CD1c-positive myeloid dendritic cell (primary cell): Measurements from ENCODE around the gene HBB.
"Not testable (repeated sequence)": the region's sequence is repeated elsewhere in the genome, so short reads cannot be mapped to it uniquely, and the experiment has no call there.

Experiments
- DNase-seq: peaks from one replicate; pipeline ENCODE4 v3.0.0-alpha.2; 2016; ENCODE audit errors: extremely low spot score

The HBB gene

GRCh38 chr11:5226732-5227310 is at the start of gene HBB:
TSS of gene HBB (minus strand) at chr11:5227071. CDS start at chr11:5227021, 50 bp downstream.
- no peak for DNase-seq

DNA sequence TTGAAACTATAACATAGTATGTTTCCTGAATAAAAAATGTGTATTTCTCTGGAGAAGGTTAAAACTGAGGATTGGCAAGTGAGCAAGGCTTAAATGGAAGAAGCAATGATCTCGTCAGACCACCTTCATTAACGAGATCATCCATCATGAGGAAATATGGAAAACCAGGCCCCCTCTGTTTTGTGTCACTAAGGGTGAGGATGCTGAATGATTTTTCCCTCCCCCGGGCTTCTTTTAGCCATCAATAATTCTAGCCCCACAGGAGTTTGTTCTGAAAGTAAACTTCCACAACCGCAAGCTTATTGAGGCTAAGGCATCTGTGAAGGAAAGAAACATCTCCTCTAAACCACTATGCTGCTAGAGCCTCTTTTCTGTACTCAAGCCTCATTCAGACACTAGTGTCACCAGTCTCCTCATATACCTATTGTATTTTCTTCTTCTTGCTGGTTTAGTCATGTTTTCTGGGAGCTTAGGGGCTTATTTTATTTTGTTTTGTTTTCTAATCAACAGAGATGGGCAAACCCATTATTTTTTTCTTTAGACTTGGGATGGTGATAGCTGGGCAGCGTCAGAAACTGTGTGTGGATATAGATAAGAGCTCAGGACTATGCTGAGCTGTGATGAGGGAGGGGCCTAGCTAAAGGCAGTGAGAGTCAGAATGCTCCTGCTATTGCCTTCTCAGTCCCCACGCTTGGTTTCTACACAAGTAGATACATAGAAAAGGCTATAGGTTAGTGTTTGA is 48.7 kb upstream of the HBB start:
- DNase-seq, result no peak

GRCh38 chr11:5274395-5274794 is 47.5 kb upstream of the HBB start:
- DNase-seq, result no peak

GRCh38 chr11:5272395-5273017 is 45.6 kb upstream of the HBB start:
- DNase-seq, result no peak

- DNase-seq, result no peak
These were observed 42.9 kb upstream of the HBB start, which contains the start of gene HBE1 for GRCh38 chr11:5269715-5270147. TSS of gene HBE1 (minus strand) at chr11:5269945. CDS start at chr11:5269890, 55 bp downstream.

DNA sequence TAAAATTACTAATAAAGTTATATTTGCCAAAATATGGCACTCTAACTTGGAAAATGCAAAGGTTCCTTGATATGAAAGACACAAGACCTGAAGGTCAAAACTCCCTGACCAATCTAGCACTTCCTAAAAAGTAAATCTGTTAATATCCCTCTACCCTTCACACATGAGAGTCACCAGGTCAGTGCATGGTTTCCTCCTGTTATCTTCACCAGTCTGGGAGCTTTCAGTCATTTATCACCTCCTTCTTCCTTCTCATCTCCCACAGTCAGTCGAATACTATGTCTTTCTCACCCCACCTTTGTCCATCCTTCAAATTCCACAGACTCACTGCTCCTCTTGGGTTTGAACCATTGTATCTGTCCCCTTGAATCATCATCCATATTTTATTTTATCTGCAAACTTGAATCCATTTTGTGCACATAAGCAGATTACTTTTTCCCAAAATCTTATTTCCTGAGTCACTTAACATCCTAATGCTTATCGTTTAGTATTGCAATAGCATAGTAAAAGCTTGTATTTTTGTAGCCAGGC is 40.2 kb upstream of the HBB start:
- no peak for DNase-seq

DNA sequence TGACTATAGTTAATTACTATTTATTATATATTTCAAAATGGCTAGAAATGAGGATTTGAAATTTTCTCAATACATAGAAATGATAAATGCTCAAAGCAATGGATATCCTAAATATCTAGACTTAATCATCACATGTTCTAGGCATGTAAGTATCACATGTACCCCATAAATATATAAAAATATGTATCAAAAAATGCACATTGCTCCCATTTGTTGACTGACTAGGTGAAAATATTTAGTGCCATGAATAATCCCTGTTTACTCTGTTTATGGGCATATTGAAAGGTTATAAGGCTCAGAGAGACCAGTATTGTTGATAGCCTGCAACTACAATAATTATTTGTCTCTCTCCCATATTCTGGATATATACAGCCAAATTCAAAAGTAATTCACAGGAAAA is 39.7 kb upstream of the HBB start:
- no peak for DNase-seq

DNA sequence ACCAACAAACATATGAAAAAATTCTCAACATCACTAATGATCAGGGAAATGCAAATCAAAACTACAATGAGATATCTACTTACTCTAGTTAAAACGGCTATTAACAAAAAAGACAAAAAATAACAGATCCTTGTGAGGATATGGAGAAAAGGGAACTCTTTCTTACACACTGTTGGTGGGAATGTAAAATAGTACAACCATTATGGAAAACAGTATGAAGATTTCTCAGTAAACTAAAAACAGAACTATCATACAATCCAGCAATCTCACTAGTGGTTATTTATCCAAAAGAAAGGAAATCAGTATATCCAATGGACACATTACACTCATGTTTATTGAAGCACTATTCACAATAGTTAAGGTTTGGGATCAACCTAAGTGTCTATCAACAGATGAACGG is 39.0 kb upstream of the HBB start:
- no peak for DNase-seq

- DNase-seq, result no peak
These were observed 31.8 kb upstream of the HBB start for GRCh38 chr11:5258543-5259262.

GRCh38 chr11:5257296-5257695 is 30.4 kb upstream of the HBB start:
- no peak for DNase-seq

DNA sequence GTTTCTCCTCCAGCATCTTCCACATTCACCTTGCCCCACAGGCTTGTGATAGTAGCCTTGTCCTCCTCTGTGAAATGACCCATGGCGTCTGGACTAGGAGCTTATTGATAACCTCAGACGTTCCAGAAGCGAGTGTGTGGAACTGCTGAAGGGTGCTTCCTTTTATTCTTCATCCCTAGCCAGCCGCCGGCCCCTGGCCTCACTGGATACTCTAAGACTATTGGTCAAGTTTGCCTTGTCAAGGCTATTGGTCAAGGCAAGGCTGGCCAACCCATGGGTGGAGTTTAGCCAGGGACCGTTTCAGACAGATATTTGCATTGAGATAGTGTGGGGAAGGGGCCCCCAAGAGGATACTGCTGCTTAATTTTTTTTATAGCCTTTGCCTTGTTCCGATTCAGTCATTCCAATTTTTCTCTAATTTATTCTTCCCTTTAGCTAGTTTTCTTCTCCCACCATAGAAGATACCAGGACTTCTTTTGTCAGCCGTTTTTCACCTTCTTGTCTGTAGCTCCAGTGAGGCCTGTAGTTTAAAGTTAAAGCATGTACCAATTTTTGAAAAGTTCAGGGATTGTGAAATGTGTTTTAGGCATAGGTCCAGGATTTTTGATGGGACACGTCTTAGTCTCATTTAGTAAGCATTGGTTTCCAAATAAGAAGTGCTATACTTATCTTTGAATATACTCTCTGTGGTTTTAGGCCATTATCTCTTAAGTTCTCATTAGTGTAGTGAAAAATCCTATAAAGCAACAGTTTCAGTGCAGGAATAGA is 28.0 kb upstream of the HBB start, which contains the start of gene HBG2:
HBG2 (minus strand) TSS at position 136 of the 768 bp plus-strand sequence; CDS start at position 83, 53 bp downstream.
- not testable (repeated sequence) for DNase-seq

DNA sequence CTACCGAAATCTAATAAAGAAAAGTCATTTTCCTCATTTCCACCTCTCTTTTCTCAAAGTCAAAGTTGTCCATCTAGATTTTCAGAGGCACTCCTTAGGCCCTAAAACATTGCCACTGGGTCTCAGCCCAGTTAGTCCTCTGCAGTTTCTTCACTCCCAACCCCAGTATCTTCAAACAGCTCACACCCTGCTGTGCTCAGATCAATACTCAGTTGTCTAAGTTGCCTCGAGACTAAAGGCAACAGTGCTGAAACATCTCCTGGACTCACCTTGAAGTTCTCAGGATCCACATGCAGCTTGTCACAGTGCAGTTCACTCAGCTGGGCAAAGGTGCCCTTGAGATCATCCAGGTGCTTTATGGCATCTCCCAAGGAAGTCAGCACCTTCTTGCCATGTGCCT is 27.2 kb upstream of the HBB start:
- not testable (repeated sequence) for DNase-seq

DNA sequence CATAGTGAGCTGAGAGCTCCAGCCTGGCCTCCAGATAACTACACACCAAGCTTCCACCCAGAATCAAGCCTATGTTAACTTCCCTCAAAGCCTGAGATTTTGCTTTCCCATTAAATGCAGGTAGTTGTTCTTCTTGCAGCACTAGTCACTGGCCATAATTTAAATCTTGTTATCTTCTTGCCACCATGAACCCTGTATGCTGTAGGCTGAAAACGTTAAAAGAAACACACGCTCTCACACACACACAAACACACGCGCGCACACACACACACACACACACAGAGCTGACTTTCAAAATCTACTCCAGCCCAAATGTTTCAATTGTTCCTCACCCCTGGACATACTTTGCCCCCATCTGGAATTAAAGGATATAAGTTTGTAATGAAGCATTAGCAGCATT is 26.6 kb upstream of the HBB start:
- DNase-seq, result not testable (repeated sequence)

DNA sequence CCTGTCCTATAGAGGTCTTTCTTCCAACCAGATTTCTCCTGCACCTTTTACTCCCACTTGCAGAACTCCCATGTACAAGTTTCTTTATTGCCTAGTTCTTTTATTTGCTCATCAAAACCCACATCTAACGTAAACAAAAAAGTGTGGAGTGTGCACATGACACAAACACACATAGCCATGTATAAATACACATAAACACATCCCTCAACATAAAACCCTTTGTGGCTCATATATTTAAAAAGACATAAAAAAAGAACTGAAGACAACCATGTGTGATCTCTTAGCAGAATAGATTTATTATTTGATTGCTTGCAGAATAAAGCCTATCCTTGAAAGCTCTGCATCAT is 26.0 kb upstream of the HBB start:
- no peak for DNase-seq

DNA sequence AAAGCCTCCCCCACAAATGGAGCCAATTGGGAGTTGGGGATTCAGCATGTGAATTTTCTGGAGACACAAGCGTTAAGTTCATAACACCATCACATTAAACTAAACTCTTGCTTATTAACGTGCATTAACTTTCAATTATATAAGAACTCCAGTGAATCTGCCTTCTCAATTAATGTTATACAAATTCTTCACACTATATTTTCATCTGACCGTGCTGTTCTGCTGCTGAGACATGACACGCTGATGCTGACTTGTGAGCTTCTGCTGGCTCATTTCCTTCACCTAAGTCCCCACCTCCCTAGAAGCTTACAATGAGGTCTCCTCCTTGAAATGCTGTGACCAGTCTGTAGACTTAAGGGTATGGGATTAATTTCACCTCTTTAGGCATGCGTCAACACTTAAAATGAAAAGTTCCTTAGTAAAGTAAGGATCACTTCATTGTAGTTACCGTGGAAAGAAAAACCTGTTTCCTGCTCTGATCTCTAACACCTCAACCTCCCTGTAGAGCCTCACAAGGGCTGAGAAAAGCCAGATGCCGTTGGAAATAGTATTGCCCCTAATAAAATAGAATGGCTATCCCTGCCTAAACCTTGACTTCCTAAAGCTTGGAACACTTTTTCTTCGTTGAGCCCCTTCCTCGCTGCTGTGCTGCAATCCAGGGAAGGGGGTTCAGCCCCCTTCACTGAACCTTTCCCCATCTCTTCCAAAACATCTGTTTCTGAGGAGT is 25.5 kb upstream of the HBB start:
- no peak for DNase-seq

- no peak for DNase-seq
These were observed 24.9 kb upstream of the HBB start for GRCh38 chr11:5251746-5252145.

GRCh38 chr11:5250543-5251204 is 23.8 kb upstream of the HBB start:
- DNase-seq, result no peak

GRCh38 chr11:5249807-5250396 is 23.0 kb upstream of the HBB start, which contains the start of gene HBG1:
TSS of gene HBG1 (minus strand) at chr11:5249857. CDS start at chr11:5249804, 53 bp downstream.
- DNase-seq, result not testable (repeated sequence)

GRCh38 chr11:5248498-5248897 is 21.6 kb upstream of the HBB start:
- not testable (repeated sequence) for DNase-seq
